ENCODE results near the gene PPIC. TPM values are rescaled to one million over a fixed set of nuclear protein-coding genes. Genes with fewer than 3 reads are reported as not detected.
A peak's percentile ranks its signal among the peaks of the same experiment; 100 is the strongest.
"Not testable (repeated sequence)": the region's sequence is repeated elsewhere in the genome, so short reads cannot be mapped to it uniquely, and the experiment has no call there.

PPIC gene
- total RNA-seq, 1 donor from 2014 or later = 28.8 TPM

GRCh38 chr5:123007754-123008153 is 28.8 kb downstream of the PPIC start:
- DNase-seq (ENCODE audit: low spot score) = no peak

- no peak for DNase-seq (ENCODE audit: low spot score)
Measured at GRCh38 chr5:123007182-123007581, 29.3 kb downstream of the PPIC start.

- no peak for DNase-seq (ENCODE audit: low spot score)
Measured at GRCh38 chr5:123001808-123002207, 34.7 kb downstream of the PPIC start.

- DNase-seq (ENCODE audit: low spot score) = no peak
Measured at GRCh38 chr5:123000731-123001130, 35.8 kb downstream of the PPIC start.

GRCh38 chr5:122999947-123000563 is 36.5 kb downstream of the PPIC start:
- DNase-seq (ENCODE audit: low spot score) = peak; percentile 23

- no peak for DNase-seq (ENCODE audit: low spot score)
Measured at GRCh38 chr5:122997294-122997693, 39.2 kb downstream of the PPIC start.

- no peak for DNase-seq (ENCODE audit: low spot score)
Measured at GRCh38 chr5:122996091-122996490, 40.4 kb downstream of the PPIC start.

- DNase-seq (ENCODE audit: low spot score) = no peak
Measured at GRCh38 chr5:122985954-122986721, 50.4 kb downstream of the PPIC start.

GRCh38 chr5:122985006-122985700 is 51.4 kb downstream of the PPIC start:
- no peak for DNase-seq (ENCODE audit: low spot score)

GRCh38 chr5:122984425-122984824 is 52.1 kb downstream of the PPIC start:
- no peak for DNase-seq (ENCODE audit: low spot score)

- no peak for DNase-seq (ENCODE audit: low spot score)
Measured at GRCh38 chr5:122982376-122982775, 54.1 kb downstream of the PPIC start.

- no peak for DNase-seq (ENCODE audit: low spot score)
Measured at GRCh38 chr5:122981846-122982245, 54.7 kb downstream of the PPIC start.

- DNase-seq (ENCODE audit: low spot score) = no peak
Measured at GRCh38 chr5:122978644-122979297, 57.8 kb downstream of the PPIC start.

- no peak for DNase-seq (ENCODE audit: low spot score)
Measured at GRCh38 chr5:122978068-122978467, 58.5 kb downstream of the PPIC start.

- no peak for DNase-seq (ENCODE audit: low spot score)
Measured at GRCh38 chr5:122977319-122977718, 59.2 kb downstream of the PPIC start.

GRCh38 chr5:122974251-122974650 is 62.3 kb downstream of the PPIC start:
- not testable (repeated sequence) for DNase-seq (ENCODE audit: low spot score)

- DNase-seq (ENCODE audit: low spot score) = not testable (repeated sequence)
Measured at GRCh38 chr5:122973759-122974158, 62.8 kb downstream of the PPIC start.

Other genes starting within 250 kb of the PPIC start
- gene SNX24, start 191.1 kb downstream of the PPIC start, total RNA-seq = 18.2 TPM
- 16.7 TPM for gene PRDM6, start 52.5 kb upstream of the PPIC start, total RNA-seq

Data from mucosa of gallbladder (tissue), 1 donor.